ENCODE data around the gene EEPD1. TPM values are rescaled to one million over a fixed set of nuclear protein-coding genes. Genes with fewer than 3 reads are reported as not detected.

The EEPD1 gene
- total RNA-seq, 1 donor from 2014 or later: 18.0 TPM

DNA sequence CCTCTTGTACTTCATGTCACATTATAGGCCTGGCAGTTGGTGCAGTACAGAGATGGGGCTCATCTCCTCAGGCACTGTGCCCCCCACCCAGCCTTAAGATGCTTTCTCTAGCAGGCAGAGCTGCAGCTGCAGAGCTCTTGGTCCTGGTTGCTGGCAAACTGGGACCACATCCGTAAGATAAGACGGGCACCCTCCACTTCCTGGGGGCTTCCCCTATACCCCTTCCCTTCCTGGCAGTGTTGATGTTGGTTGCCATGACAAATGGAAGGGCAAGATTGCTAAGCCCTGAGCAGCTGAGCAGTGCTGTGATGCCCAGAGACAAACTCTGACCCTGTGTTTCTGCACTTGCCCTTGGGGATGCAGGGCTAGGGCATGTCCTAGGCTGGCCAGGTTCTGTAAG, 133.2 kb downstream of the EEPD1 start:
- no peaks in the 10 kb centered on the region for H3K9me3 Mint-ChIP-seq
- TF ChIP-seq, protein P1, sequence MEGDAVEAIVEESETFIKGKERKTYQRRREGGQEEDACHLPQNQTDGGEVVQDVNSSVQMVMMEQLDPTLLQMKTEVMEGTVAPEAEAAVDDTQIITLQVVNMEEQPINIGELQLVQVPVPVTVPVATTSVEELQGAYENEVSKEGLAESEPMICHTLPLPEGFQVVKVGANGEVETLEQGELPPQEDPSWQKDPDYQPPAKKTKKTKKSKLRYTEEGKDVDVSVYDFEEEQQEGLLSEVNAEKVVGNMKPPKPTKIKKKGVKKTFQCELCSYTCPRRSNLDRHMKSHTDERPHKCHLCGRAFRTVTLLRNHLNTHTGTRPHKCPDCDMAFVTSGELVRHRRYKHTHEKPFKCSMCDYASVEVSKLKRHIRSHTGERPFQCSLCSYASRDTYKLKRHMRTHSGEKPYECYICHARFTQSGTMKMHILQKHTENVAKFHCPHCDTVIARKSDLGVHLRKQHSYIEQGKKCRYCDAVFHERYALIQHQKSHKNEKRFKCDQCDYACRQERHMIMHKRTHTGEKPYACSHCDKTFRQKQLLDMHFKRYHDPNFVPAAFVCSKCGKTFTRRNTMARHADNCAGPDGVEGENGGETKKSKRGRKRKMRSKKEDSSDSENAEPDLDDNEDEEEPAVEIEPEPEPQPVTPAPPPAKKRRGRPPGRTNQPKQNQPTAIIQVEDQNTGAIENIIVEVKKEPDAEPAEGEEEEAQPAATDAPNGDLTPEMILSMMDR (IDR thresholded peaks at IDR 0.05; ENCODE audit: unreplicated experiment): no peak
- DNase-seq (ENCODE audit: low spot score in 2 of 2, unreplicated experiment in 2 of 2): no peak
- peaks cover 9% of the 10 kb centered on the region for H3K4me1 Mint-ChIP-seq
- no peak overlapping the region for H3K4me3 Mint-ChIP-seq
- H3K27me3 Mint-ChIP-seq (ENCODE audit: low read depth): no peaks in the 10 kb centered on the region
- peaks cover 18% of the 10 kb centered on the region for H3K36me3 Mint-ChIP-seq
- H3K27ac Mint-ChIP-seq: peak overlapping the region; percentile 21

DNA sequence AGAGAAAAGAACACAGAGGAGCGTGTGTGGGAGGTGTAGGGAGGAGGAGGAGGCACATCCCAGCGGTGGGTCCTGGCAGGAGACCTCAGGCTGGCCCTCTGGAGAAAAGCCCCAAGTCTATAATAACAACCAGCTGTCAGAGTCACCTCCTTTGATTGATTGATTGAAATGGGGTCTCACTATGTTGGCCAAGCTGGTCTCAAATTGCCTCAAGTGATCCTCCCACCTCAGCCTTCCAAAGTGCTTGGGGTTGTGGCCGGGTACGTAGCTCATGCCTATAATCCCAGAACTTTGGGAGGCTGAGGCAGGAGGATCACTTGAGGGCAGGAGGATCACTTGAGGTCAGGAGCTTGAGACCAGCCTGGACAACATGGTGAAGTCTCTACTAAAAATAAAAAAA, 133.6 kb downstream of the EEPD1 start:
- peaks cover 20% of the 10 kb centered on the region for H3K36me3 Mint-ChIP-seq
- peaks cover 10% of the 10 kb centered on the region for H3K4me1 Mint-ChIP-seq

DNA sequence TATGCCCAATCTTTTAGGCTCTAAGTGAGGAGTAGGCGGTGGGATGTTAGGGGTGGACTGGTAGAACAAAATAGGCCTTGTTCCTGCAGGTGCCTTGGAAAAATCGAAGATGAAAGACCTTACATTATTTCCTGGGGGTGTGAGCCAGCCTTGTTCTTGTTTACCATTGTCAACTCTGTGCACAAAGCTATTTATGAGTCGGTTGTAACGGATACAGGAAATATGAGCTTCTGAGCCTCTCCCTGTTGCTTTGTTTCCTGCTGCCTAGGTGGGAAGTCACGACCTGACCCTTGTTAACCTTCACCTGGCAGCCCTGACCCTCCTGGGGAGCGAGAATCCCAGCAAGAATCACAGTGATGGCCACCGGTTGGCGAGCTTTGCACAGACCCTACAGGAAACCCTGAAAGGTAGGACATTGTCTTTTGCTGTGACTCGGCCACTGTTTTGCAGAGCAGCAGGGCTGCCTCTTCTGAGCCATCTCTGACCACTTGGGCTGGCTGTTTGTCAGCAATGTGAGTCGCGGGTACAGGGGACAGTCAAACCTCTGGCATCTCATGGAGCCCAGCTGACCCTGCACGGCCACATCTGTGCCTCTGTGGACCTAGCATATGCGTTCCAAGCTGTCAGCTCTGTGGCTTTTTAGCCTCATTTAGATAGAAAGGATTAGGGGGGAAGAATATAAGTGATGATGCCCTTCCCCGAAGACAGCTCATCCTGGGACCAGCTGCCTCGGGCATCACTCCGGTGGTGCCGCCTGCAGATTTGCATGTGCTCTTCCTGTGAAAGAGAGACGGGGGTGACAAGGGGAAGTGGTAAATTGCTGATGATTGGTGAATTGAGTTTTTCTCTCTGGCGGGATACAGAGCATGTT, 134.6 kb downstream of the EEPD1 start:
- H3K9me3 Mint-ChIP-seq: no peaks in the 10 kb centered on the region
- H3K36me3 Mint-ChIP-seq: peaks cover 20% of the 10 kb centered on the region
- H3K4me1 Mint-ChIP-seq: peaks cover 15% of the 10 kb centered on the region
- H3K27ac Mint-ChIP-seq: no peak overlapping the region
- no peak overlapping the region for H3K4me3 Mint-ChIP-seq
- H3K27me3 Mint-ChIP-seq (ENCODE audit: low read depth): no peaks in the 10 kb centered on the region
- no peak for DNase-seq (ENCODE audit: low spot score in 2 of 2, unreplicated experiment in 2 of 2)
- TF ChIP-seq, protein P1 (IDR thresholded peaks at IDR 0.05; ENCODE audit: unreplicated experiment): no peak

More for the DNA sequence above, 133.6 kb downstream of the EEPD1 start:
- TF ChIP-seq, protein P1 (IDR thresholded peaks at IDR 0.05; ENCODE audit: unreplicated experiment): no peak
- Mint-ChIP-seq H3K4me3 (no peak overlapping the region), H3K9me3 (no peaks in the 10 kb centered on the region), H3K27me3 (ENCODE audit: low read depth) (no peaks in the 10 kb centered on the region), H3K27ac (peak overlapping the region; percentile 21)
- DNase-seq (ENCODE audit: low spot score in 2 of 2, unreplicated experiment in 2 of 2): no peak

DNA sequence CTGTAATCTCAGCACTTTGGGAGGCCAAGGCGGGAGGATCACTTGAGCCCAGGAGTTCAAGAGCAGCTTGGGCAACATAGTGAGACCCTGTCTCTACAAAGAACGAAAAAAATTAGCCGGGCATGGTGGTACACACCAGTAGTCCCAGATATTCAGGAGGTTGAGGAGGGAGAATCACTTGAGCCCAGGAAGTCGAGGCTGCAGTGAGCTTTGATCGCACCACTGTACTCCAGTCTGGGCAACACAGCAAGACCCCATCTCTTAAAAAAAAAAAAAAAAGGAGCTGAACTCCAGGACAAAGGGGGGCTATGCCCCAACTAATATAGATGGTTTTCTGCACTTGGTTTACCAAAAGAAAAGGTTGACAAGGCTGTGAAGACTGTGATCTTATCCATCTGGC, 135.4 kb downstream of the EEPD1 start:
- Mint-ChIP-seq H3K27me3 (ENCODE audit: low read depth) (no peaks in the 10 kb centered on the region), H3K9me3 (no peaks in the 10 kb centered on the region), H3K27ac (no peak overlapping the region), H3K36me3 (peaks cover 20% of the 10 kb centered on the region), H3K4me3 (no peak overlapping the region), H3K4me1 (peaks cover 17% of the 10 kb centered on the region)
- DNase-seq (ENCODE audit: low spot score in 2 of 2, unreplicated experiment in 2 of 2): no peak
- TF ChIP-seq, protein P1 (IDR thresholded peaks at IDR 0.05; ENCODE audit: unreplicated experiment): no peak

DNA sequence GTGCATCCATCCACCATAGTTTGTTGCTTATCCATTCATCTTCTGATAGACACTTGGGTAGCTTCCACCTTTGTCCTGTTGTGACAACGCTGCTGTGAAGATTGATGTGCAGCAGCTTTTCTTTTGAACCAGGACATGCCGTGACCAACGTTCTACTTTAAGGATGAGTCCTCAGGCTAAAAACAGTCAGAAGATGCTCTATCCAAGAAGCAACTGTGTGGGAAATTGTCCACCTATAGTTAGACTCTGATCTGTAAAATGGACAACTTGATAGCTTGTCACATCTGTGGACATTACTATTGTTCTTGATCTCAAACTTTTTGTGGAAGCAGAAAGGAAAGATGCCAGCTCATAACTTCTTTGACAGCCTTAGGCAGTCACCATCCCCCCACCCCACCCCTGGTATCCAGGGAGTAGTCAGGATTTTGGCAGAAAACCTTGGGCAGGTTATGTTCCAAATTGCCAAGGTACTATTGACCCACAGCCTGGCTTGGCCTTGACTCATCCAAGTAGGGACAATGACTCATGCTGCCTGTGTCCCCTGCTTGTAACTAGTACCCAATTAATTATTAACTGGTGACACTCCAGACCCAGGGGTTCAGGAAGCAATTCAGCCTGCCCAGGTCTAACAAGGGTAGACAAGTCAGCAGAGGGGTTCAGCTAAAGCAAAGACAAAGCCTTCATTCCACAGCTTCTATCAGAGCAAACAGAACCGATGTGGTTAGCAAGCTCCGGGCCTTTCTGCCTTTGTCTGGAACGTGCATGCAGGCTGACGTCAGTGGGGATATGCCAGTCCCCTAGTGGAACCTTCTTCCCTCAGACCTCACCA, 137.0 kb downstream of the EEPD1 start:
- Mint-ChIP-seq H3K36me3 (peaks cover 20% of the 10 kb centered on the region), H3K27ac (no peak overlapping the region), H3K27me3 (ENCODE audit: low read depth) (no peaks in the 10 kb centered on the region), H3K4me1 (peaks cover 17% of the 10 kb centered on the region), H3K9me3 (no peaks in the 10 kb centered on the region), H3K4me3 (no peak overlapping the region)
- TF ChIP-seq, protein P1 (IDR thresholded peaks at IDR 0.05; ENCODE audit: unreplicated experiment): no peak
- DNase-seq (ENCODE audit: low spot score in 2 of 2, unreplicated experiment in 2 of 2): no peak

Data from mesothelial cell of epicardium (in vitro differentiated cells).